Ectodermal cell (in vitro differentiated cells): ENCODE data around the gene HIVEP3.

Experiments
- H3K27ac ChIP-seq: 2 replicates; pipeline ENCODE4 v1.7.0; 2013; ENCODE audit warnings: mild to moderate bottlenecking, low read depth, low read length; ENCODE audit not compliant: insufficient read depth, poor library complexity, severe bottlenecking
- H3K27me3 ChIP-seq: 2 replicates; pipeline ENCODE4 v1.7.0; 2013; ENCODE audit warnings: mild to moderate bottlenecking, low read length; ENCODE audit not compliant: insufficient read depth, control insufficient read depth, poor library complexity, severe bottlenecking
- H3K36me3 ChIP-seq: one replicate; pipeline ENCODE4 v1.7.0; 2013; ENCODE audit warnings: low read length; ENCODE audit not compliant: control insufficient read depth, insufficient read depth
- H3K4me1 ChIP-seq: one replicate; pipeline ENCODE4 v1.7.0; 2013; ENCODE audit warnings: low read length; ENCODE audit not compliant: control insufficient read depth, insufficient read depth
- H3K4me3 ChIP-seq: 2 replicates; pipeline ENCODE4 v1.7.0; 2013; ENCODE audit warnings: low read depth, low read length, control low read depth; ENCODE audit not compliant: insufficient read depth
- H3K9me3 ChIP-seq: 2 replicates; pipeline ENCODE4 v1.7.0; 2013; ENCODE audit warnings: mild to moderate bottlenecking, low read length, moderate library complexity; ENCODE audit not compliant: control insufficient read depth
- WGBS, 2 experiments: methylation state at CpG; one replicate each; pipeline ENCODE4 v1.1.7; 2013; ENCODE audit warnings: missing lambda C conversion rate in 2 of 2; 5-methylcytosine and 5-hydroxymethylcytosine counted together

Gene HIVEP3

DNA sequence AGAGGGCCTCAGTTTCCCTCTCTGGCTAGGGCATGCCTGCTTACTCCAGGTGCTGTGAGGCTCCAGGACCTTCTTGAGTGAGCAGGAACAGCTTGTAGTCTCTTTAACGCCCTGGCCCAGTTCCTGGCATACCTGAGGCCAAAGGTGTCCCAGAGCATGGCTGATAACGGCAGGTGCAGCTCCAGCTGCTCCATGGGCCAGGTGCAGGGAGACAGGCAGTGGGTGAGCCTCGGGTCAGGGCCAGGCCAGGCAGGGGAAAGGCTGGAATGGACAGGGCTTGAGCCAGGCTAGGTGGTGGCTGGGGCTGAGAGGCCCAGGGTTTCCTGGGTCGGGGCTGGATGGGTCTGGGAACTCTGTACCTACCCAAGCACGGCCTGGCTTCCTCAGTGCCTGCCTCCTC lies 452.6 kb downstream of the HIVEP3 start:
- no peaks in the 10 kb centered on the region for H3K27me3 ChIP-seq
- no peak overlapping the region for H3K27ac ChIP-seq
- no peak overlapping the region for H3K4me3 ChIP-seq
- 88 to 89% methylated on average over 5 of the region's 5 CpGs for WGBS, 2 experiments
- H3K9me3 ChIP-seq = no peaks in the 10 kb centered on the region
- no peaks in the 10 kb centered on the region for H3K4me1 ChIP-seq
- no peaks in the 10 kb centered on the region for H3K36me3 ChIP-seq

DNA sequence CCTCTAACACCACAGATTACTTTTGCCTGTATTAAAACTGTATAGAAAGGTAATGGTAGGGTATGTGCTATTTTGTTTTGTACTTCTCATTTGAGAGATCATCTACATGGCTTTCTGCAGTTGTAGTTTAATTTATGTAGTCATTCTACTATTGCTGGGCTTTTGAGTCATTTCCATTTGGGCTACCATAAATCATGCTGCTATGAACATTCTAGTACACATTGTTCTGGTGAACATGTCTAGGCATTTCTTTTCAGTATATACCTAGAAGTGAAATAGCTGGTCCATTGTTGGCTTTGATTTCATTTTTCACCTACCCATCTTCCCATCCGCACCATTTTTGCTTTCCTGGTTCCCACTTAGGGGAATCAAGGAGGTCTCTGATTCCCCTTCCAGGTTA lies 453.0 kb downstream of the HIVEP3 start:
- 94 to 95% methylated on average over 1 of the region's 1 CpG for WGBS, 2 experiments
- H3K4me3 ChIP-seq = no peak overlapping the region

DNA sequence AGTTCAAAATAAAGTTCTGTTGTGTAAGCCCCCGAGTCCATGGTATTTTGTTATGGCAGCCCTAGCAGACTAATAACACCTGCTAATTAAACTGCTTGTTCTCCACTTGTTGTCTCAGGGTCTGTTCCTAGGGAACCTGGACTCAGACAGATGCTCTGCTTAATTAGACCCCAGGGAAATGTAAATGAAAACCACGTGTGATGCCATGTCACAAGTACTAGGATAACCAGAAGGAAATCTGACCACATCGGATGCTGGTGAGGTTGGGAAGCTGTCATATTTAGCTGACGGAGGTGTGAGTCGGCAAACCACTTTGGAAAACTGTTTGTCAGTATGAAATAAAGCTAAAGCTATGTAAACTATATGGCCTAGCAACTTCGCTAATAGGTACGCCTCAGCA lies 453.8 kb downstream of the HIVEP3 start:
- H3K4me1 ChIP-seq = no peaks in the 10 kb centered on the region
- H3K4me3 ChIP-seq = no peak overlapping the region
- 92 to 94% methylated on average over 7 of the region's 7 CpGs for WGBS, 2 experiments
- no peaks in the 10 kb centered on the region for H3K9me3 ChIP-seq
- no peaks in the 10 kb centered on the region for H3K27me3 ChIP-seq
- no peak overlapping the region for H3K27ac ChIP-seq
- H3K36me3 ChIP-seq = no peaks in the 10 kb centered on the region

More for the DNA sequence above, 453.0 kb downstream of the HIVEP3 start:
- Histone ChIP-seq H3K4me1 (no peaks in the 10 kb centered on the region), H3K27ac (no peak overlapping the region), H3K27me3 (no peaks in the 10 kb centered on the region), H3K36me3 (no peaks in the 10 kb centered on the region), H3K9me3 (no peaks in the 10 kb centered on the region)

DNA sequence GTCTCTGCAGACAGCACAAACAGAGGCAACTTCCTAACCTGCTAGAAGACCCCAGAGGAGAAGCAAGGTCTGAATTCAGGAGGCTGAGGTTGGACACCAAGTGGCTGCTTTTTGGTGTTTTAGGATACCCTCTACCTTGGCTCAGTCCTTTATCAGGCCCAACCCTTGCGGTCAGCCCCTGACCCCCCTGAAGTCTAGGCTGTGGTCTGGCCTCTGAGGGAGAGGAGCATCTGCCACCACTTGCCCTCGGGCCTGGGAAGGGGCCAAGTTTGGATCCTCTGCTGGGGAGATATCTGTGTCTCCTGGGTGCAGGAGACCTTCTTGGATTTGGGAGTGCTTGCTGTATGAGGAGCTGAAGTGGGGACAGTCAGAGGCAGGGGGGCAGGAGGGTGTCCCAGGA lies 455.2 kb downstream of the HIVEP3 start:
- H3K27me3 ChIP-seq = no peaks in the 10 kb centered on the region
- H3K9me3 ChIP-seq = no peaks in the 10 kb centered on the region
- no peak overlapping the region for H3K4me3 ChIP-seq
- WGBS, 2 experiments = 94% methylated on average over 2 of the region's 2 CpGs
- H3K36me3 ChIP-seq = no peaks in the 10 kb centered on the region
- no peak overlapping the region for H3K27ac ChIP-seq
- H3K4me1 ChIP-seq = no peaks in the 10 kb centered on the region

DNA sequence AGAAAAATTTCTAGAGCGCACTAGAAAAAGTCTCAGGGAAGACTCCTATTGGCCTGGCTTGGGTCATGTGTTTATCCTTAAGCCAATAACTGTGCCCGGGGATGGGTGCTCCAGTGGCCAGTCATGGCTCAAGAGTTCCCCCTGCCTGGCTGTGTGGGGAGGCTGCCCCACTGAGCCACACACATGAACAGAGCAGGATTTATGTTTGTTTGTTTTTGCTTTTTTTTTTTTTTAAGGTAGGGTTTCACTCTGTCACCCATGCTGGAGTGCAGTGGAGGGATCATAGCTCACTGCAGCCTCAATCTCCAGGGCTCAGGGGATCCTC lies 456.1 kb downstream of the HIVEP3 start:
- 92 to 93% methylated on average over 2 of the region's 2 CpGs for WGBS, 2 experiments
- Histone ChIP-seq H3K27me3 (no peaks in the 10 kb centered on the region), H3K27ac (no peak overlapping the region), H3K36me3 (no peaks in the 10 kb centered on the region), H3K4me1 (peaks cover 6% of the 10 kb centered on the region), H3K9me3 (no peaks in the 10 kb centered on the region), H3K4me3 (no peak overlapping the region)

DNA sequence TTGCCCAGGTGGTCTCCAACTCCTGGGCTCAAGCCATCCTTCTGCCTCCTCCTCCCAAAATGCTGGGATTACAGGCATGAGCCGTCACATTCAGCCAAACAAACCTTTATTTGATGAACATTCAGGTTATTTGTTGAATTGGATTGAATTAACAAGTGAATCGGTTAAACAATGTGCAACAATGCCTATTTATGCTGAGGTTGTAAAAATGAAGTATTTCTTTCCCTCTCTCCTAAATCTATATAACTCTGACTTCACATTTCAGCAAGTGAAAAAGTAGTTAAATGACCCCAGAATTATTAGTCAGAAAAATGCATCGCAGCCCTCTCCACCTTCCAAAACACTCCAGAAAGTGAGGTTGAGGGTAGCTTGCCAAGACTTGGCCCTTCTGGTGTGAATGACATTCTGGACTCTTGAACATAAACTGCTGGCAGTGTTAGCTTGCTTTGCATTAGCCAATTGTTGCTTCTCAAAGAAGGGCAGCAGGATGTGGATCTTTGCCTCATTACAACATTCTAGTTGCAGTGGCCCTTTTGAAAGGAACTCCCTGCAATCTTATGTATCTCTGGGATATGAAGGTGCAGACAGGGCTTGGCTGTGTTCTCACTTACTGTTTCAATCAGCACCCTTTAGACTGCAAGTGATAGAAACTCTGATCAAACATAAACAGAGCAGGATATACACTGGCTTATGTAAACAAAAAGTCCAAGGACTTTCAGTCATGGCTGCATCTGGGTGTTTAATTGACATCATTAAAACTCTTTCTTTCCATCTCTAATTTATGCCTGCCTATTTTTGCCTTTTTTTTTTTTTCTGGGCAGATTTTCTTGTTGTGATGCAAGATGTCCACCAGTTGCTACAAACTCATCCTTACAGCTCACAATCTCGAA lies 456.7 kb downstream of the HIVEP3 start:
- Histone ChIP-seq H3K9me3 (no peaks in the 10 kb centered on the region), H3K4me3 (no peak overlapping the region), H3K36me3 (no peaks in the 10 kb centered on the region), H3K27me3 (no peaks in the 10 kb centered on the region), H3K27ac (no peak overlapping the region), H3K4me1 (peaks cover 7% of the 10 kb centered on the region)
- 80 to 100% methylated on average over 2 to 4 of the region's 4 CpGs for WGBS, 2 experiments

DNA sequence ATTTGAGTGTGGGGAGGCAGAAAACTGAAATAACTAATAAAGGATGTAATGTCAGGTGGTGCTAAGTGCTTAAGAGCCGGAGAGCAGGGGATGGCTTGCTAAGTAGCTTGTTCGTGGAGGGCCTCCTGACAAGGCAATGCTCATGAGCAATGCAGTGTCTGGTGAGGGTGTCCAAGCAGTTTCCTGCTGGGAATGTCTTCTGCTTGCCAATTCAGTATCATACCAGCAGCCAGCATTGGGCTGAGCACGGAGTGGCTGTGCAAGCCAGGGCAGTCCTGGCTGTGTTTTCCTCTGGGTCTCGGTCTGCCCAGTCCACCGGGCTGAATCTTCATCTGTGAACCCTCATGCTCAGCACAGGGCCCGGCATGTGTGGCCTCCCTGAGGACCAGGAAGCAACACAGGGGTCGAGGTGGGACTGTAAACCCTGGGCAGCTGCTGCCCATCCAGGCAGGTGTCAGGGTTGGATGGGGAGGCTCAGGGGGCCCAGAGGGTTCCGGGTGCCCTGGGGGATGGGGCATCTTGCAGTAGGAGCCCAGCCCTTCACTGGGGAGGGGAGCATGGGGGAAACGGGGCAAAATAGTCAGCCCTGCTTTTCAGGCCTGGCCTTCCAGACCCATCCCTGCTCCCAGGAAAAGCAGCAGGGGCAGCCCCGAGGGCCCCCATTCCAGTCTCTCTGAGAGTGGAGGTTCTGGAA lies 461.7 kb downstream of the HIVEP3 start:
- H3K27me3 ChIP-seq = no peaks in the 10 kb centered on the region
- peaks cover 7% of the 10 kb centered on the region for H3K4me1 ChIP-seq
- H3K27ac ChIP-seq = no peak overlapping the region
- no peaks in the 10 kb centered on the region for H3K9me3 ChIP-seq
- no peak overlapping the region for H3K4me3 ChIP-seq
- H3K36me3 ChIP-seq = no peaks in the 10 kb centered on the region
- 93 to 94% methylated on average over 10 of the region's 10 CpGs for WGBS, 2 experiments
